T follicular helper cell (primary cell): ENCODE data around the gene HTR4.
"Not testable (repeated sequence)": the region's sequence is repeated elsewhere in the genome, so short reads cannot be mapped to it uniquely, and the experiment has no call there.

Experiments used
- DNase-seq: peaks from one replicate; pipeline ENCODE4 v3.0.0-alpha.2; 2020; ENCODE audit warnings: low read depth

The HTR4 gene

DNA sequence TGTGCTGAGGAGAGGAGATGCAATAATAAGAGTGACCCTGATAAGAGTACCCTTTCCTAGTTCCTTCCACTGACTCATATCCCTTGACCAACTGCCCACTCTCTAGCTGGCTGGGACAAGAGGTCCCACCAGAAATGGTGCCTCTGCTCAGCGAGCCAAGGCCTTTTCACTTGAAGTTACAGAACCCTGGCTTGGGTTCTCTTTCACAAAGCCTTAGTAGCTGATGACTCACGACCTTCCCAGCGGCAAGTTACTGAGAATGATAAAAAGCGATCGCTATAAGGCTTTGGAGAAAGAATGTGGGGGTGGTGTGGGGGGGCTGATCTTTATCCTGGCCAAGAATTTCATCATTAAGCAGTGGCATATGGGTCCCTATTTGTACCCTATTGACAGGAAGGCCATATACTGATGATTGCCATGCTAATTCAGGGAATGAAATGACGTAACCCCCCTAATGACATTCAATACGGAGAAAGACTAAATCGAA lies 180.3 kb downstream of the HTR4 start:
- no peak for DNase-seq

DNA sequence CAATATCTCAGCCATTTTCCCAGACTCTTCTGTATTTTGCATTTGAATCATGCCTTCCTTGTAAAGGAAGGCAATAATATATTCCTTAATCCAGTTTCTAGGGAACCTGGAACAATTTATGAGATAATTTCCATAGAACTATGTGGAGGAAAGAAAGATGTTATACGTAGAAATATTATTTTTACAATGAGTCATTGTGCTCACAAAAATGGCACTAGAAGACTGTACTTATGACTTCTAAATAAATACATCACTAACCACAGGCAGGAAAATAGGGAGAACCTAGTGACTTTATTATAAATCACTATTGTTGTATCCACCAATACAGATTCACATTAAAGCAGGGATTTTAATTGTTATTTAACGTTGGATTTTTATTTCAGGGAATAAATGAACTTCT lies 182.9 kb downstream of the HTR4 start:
- no peak for DNase-seq

DNA sequence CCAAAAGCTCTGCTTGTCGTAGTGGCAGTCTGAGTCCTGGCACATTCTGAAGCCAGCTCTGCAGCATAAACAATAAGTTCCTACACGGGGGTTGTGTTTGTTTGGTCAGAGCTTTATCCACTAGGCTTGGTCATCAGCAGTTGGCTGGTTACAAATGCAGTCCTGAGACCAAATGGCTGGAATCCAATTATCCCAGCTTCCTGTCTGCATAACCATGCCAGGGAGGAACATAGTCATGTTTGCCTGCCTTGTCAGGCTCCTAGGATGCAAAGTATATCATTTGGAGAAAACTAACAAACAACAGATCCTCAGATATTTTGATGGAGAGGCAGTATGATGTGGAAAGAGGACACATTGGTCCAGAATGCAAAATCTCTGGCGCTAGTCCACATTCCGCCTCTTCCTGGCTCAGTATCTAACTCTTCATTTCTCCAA lies 184.8 kb downstream of the HTR4 start:
- DNase-seq = no peak

DNA sequence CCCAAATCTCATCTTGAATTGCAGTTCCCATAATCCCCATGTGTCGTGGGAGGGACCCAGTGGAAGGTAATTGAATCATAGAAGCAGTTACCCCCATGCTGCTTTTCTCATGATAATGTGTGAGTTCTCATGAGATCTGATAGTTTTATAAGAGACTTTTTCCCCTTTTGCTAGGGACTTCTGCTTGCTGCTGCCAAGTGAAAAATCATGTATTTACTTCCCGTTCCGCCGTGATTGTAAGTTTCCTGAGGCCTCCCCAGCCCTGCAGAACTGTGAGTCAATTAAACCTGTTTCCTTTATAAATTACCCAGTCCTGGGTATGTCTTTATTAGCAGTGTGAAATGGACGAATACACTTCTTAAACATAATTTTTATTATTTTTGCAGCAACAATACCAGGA lies 185.6 kb downstream of the HTR4 start:
- not testable (repeated sequence) for DNase-seq

DNA sequence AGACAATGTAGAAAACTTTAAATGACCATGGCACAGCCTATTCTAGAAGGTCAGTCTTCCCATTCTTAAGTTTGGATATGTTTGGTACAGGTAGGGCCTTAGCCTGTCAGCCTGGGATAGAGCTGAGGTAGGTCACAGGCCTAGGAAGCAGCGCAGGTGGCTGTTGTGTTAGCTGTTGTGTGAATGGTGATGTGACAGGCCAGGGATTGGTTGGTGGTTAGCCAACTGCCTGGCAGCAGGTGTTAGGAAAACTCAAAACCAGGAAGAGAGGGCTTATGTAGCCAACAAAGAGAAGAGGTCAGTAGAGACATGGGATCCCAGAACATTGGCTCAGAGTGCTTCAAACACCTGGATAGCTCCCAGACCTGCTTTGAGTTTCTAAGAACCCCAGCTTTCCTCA lies 186.4 kb downstream of the HTR4 start:
- no peak for DNase-seq

DNA sequence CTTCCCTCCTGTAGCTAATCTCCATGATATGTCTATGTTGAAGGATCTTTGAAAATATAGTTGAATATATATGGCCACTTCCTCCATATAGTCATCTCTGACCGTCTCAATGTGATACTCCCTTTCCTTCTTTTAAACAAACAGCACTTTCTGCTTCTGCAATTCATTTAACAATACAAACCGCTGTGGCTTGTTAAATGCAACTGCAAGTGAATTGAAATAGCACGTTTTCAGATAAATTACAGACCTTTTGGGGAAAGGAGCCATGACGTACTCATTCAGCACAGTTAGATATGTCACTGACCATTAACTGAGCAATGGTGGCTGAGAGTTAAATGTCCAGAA lies 188.1 kb downstream of the HTR4 start:
- DNase-seq = no peak

DNA sequence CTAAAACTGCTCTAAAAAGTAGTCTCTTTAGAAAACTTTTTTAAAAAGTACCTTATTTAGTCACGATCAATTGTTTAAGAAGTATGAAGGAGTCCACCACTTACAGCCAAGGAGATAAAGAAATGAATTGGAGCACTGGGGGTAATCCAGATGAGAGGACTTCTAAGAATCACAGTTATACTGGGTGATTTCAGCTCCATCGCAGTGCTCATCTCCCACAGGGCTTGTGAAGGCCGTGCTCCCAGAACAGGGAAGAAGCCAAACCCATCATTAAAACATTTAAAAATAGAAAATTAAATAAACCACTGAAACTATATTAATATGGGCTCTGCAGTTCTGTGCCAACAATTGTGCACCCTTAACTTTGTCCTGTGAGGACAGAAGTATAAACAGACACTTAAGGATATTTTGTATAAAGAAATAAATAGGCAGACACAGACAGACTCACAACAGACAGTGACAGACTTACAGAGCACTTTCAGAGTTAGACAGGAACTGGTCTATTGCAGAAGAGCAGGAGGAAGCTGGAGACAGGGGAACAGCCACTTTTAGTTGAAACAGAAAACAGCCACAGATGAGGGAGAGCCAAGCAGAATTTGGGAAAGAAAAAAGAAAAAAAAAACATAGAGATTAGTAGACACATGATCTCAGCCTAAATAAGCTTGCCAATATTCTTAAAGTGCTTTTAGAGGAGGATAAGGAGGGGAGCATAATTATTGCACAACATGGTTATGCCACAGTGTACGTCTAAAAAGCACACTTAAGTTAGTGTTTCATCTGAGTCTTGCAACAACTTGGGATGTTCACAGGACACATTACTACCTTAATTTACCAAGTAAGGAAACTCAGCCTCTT lies 188.7 kb downstream of the HTR4 start:
- no peak for DNase-seq

DNA sequence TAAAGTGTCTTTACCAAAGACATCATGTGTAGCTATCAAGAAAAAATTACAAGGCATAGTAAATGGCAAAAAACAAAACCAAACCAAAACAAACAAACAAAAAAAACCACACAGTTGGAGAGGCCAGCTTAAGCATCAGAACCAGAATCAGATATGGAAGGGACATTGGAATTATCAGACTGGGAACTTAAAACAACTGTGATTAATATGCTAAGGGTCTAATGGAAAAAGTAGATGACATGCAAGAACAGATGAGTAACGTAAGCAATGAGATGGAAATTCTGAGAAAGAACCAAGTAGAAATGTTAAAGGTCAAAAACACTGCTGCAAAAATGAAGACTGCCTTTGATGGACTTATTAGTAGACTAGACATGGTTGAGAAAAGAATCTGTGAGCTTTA lies 194.7 kb downstream of the HTR4 start:
- DNase-seq = no peak

DNA sequence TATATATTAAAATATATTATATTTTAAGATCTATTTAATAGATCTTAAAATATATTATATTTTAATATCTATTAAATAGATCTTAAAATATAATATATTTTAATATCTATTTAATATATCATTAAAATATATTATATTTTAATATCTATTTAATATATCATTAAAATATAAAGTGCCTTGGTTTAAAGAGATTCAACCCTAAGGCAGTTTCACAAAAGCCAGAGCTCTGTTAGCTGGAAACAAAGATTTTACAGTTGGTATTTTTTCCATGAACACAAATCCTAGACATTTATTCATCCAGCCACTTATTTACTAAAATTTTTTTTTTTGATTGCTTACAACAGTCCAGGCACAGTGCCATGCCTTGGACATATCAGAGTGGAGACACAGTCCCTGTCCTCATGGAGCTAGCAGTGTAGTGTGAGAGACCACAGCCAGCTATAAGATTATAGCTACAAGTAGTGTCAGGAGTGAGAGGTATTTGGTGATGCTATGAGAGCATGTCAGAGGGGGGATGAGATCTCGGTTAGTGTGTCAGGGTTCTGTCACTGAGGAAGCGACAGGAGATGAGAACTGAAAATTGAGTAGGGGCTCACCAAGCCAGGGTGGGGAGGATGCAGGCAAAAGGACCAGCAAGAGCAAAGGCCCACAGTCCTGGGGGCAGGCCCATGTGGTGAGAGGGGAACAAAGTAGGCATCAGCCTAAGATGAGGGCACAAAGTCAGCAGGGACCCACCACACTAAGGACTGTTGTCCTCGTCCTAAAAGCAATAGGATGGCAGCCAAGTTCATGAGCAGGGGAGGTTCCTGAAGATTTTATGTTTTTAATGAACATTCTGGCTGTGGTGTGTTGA lies 196.1 kb downstream of the HTR4 start:
- DNase-seq = no peak

DNA sequence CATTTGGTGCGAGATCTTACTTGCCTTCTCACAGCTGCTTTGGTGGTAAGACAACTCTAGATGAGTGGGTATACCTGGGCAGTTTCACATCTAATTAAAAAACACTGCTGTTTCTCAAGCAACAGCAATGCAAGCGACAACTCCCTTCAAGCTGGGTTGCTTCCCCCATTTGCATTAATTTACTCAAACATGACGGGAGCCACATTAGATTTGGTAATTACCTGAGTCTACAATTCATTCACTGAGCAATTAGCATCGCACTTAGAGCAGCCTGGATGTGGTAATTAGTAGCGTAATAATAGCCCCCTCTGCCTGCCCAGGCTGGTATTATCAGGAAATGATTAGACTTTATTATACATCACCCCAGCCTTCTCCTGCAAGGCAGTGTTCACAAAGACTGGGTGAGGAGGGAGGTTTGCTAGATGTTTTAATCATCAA lies 197.1 kb downstream of the HTR4 start:
- DNase-seq = peak; percentile 8

DNA sequence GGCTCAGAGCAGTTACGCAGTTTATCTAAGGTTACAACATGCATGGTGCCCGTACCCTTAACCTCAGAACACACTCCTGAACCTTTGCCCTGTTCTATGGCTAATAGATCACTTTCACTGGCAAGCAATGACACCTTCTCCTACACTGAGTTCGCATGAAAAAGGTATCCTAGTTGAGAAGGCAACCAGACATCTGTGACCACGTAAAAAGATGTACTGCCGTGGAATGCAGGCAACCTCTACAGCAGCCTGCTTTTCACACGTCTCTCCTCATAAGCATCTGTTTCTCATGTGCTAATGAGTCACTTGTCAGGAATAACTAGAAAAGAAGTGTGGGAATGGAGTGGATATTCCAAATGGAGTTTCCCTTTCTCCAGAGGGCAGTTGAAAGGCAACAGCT lies 199.1 kb downstream of the HTR4 start:
- DNase-seq = no peak

DNA sequence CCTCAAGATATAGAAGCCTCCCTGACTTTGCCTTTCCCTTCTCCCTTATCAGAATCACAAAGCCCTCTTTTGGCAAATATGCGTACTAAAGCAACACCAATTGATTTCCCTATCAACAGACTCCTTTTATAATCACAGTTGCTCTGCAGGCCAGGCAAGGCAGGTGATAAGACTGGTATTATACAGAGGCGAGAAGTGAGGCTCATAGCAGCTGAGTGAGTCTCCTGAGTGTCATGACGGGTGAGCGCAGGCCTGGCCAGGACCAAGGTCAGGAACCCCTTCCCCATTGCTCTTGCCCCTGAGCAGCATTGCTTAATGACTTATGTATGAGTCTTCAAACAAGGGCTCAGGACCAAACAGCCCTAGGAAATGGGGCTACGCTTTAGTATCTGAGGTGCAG lies 199.8 kb downstream of the HTR4 start:
- no peak for DNase-seq

DNA sequence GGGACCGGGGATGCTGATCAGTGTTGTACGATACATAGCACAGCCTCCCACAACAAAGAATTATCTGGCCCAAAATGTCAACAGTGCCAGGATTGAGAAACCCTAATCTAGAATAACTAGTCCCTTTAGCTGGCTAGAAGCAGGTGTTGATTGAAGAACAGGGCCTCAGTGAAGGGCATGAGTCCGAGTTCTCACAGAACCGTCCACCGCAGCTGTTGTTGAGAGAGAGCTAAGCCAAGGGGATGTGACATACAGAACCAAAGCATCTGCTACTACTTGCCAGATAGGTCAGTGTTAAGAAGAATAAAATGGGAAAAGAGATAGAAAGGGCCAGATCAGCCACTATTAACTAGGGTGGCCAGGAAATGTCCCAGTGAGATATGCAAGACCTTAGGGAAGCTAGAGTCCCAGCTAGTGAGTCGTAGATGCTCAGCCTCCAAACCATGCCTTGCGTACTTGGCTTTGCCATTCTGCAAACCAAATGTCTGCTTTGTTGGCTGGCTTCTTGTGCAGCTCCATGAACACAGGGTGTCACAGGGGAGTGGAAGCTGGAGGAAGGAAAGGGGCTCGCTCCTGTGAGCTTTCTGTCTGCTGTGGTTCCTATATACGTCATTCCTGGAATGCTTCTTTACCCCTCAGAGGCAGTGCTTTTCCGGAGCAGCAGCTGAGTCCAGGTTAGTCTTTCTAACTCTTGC lies 201.7 kb downstream of the HTR4 start:
- DNase-seq = no peak

DNA sequence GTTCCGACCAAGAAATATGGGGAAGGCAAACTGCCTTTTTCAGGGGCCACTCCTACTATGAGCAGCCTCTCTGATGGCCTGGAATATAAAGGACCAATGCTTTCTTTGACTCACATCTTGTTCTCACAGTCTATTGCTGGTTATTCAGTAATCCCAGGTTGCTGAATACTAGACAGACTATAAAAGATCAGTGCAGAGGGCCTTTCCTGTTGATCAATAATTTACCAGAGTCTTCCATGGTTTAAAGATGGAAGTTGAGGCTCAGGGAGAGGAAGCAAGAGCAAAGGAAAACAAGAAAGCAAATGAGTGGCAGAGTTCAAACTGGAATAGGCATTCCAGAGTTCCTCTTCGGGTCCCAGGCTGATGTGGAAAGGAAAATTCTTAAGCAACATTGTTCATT lies 207.7 kb downstream of the HTR4 start:
- DNase-seq = no peak

DNA sequence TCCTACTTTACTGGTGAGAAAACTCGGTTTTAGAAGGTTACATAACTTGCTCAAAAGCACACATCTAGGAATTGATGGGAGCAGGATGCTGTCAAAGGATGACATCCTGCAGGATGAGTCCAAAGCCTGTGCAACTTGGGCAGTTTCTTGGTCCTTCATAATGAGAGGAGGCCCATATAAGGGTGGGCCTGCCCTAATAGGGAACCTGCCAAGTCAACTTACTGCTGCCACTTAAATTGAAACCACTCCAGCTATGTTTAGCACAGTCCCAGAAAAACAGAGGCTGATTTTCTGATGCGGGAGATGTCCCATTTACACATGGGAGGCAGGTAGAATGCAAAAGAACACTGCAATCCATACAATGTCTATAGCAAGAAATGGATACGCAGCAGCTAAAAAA lies 208.7 kb downstream of the HTR4 start:
- DNase-seq = no peak

DNA sequence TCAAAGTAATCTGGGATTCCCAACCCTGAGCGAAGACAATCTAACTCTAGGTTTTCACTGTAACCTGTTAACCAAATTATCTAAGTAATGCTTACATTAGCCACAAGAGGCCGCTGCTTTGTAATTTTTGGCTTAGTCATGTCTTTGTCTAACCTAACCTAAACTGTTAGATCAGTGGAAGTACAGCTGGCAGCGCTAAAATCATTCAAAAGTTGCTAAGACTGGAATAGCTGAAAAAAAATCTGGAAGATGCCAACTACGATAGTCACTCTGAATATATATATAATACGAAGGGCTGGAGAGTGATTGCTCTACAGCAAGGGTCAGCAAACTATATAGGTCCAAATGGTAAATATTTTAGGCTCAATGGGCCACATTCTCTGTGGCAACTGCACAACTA lies 210.3 kb downstream of the HTR4 start:
- DNase-seq = peak; percentile 20

DNA sequence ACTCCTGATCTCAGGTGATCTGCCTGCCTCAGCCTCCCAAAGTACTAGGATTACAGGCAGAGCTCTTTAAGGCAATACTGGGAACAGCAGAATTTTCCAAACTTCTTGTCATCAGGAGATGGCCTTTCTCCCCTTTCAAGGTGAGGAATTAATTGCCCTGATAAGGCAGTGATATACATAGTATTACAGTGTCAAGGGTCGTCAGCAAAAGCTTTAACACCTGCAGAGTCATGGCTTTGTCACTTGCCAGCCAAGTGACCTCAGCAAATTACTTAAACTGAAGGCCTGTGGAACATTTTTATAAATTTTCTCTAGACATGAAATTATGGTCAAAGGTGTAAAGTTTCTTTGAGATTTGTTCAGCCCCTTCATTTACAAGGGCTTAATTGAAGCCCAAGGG lies 211.1 kb downstream of the HTR4 start:
- DNase-seq = no peak

DNA sequence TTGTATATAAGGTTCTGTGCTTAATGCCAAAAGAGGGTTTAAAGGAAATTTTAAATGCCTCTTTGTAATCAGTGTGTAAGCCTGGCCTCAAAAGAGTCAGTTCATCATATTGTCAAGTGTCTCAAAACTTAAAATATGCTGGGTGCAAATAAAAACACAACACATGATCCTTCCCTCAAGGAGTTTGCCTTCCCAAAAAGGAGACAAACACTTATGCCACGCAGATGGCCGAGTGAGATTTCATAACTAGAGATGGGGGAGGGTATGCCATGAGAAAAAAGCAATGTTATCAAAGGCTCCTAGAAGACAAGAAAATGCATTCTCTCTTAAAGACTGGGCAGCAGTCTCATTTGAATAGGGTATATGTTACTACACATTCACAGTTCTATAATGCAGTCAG lies 215.4 kb downstream of the HTR4 start:
- no peak for DNase-seq

DNA sequence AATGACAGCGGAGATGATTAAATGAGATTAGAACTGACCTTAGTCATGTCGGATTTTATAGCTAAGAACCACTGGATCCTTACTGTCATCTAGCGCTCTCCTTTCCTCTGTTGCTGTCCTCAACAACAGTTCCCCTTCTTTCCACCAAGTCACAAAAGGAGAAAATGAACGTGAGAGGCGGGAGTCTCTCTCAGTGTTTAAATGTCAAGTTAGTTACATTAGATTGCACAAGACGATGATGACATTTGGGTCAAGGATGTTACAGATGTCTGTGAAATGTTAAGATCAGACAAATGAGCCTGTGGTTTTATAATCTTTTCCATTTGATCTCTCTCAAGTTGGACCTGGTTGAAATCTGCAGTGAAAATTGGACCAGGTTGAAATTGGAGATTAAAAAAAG lies 217.1 kb downstream of the HTR4 start:
- no peak for DNase-seq

DNA sequence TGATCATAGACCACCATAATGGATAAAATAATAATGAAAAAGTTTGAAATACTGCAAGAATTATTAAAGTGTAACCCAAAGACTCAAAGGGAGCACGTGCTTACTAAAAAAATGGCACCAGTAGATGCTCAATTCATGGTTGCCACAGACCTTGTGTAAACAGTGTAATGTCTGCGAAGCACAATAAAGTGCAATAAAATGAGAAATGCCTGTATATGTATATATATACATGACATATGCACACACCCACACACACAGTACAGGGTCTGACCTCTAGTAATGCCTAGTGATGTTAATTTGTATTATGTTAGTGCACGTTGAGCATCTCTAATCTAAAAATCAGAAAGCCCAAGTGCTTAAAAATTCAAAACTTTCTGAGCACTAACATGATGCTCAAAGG lies 218.3 kb downstream of the HTR4 start:
- no peak for DNase-seq

DNA sequence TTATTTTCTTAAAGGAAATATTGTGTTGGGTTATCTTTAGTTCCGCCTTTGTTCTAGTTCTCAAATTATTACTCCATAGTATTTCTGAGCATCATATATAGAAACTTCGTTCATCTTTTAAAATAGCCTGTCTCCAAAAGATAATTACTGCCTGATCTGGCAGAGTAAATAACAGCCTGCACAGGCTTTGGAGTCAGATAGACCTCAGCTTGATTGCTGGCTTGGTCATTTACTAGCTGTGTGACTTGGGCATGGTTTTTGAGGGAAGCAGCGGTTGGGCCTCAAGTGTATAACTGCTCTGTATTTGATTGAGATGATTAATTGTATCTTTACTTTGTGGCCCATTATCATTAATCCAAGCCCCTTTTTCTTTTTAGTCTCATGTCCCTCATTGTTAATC lies 220.5 kb downstream of the HTR4 start:
- no peak for DNase-seq
